Astrocyte of the spinal cord (primary cell): ENCODE measurements around the gene GLIS2.

Experiments
- DNase-seq: peaks from one replicate; pipeline ENCODE4 v3.0.0; 2011; ENCODE audit warnings: low read depth, low spot score
- H3K4me3 ChIP-seq: 2 replicates; pipeline ENCODE4 v1.5.1; 2011; ENCODE audit warnings: low read depth, mild to moderate bottlenecking, low read length, moderate library complexity
- CTCF ChIP-seq: IDR thresholded peaks from 2 replicates; pipeline ENCODE4 v1.5.1; 2012; ENCODE audit warnings: low read depth, mild to moderate bottlenecking, low read length, inconsistent platforms
- in situ Hi-C: cut with HindIII; loops from 2 replicates; pipeline ENCODE4 v1.10.0; 2017; ENCODE audit warnings: low sequenced_read_pairs

Gene GLIS2

GRCh38 chr16:4283939-4284338 lies 31.9 kb upstream of the GLIS2 start:
- no peak for TF ChIP-seq CTCF
- DNase-seq, result peak; percentile 22
- in situ Hi-C loops, result no loop called here
- no peak overlapping the region for H3K4me3 ChIP-seq

- DNase-seq, result no peak
- TF ChIP-seq CTCF, result no peak
- in situ Hi-C loops, result no loop called here
These were observed 30.7 kb upstream of the GLIS2 start for GRCh38 chr16:4285167-4285566.

GRCh38 chr16:4288148-4288921 lies 27.5 kb upstream of the GLIS2 start:
- in situ Hi-C loops, result no loop called here

More at GRCh38 chr16:4285167-4285566, 30.7 kb upstream of the GLIS2 start:
- no peak overlapping the region for H3K4me3 ChIP-seq

DNA sequence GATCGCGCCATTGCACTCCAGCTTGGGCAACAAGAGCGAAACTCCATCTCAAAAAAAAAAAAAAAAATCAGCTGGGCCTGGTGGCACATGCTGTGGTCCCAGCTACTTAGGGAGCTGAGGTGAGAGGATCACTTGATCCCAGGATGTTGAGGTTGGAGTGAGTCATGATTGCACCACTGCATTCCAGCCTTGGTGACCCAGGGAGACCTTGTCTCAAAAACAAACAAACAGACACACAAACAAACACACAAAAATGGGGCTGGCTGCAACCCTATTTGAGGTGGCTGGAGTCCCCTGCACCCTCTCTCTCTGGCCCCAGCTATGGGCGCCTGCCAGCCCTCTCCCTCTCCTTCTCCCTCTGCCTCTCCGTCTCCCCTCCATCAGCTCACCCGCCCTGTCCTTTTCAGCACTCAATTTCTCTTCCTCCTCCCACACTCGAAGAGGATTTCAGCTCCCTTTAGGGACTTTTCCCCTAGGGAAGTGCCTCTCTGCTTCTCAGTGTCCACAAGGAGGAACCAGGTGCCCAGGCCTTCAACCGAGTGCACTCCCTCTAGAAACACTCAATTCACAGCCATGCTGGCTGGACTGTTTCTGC lies 25.5 kb upstream of the GLIS2 start:
- TF ChIP-seq CTCF, result peak; percentile 41
- no peak overlapping the region for H3K4me3 ChIP-seq
- peak; percentile 33 for DNase-seq
- in situ Hi-C loops, result no loop called here

More at GRCh38 chr16:4288148-4288921, 27.5 kb upstream of the GLIS2 start:
- peak; percentile 45 for DNase-seq
- no peak overlapping the region for H3K4me3 ChIP-seq
- peak; percentile 99 for TF ChIP-seq CTCF

DNA sequence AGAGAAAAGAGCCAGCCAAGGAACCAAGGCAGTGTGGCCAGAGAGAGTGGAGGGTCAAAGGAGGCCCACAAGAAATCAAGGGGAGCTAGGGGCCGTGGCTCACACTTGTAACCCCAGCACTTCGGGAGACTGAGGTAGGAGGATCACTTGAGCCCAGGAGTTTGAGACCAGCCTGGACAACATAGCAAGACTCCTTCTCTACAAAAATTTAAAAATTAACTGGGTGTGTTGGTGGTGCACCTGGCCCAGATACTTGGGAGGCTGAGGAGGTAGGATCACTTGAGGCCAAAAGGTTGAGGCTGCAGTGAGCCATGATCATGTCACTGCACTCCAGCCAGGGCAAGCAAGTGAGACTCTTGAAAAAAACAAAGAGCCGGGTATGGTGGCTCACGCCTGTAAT lies 24.2 kb upstream of the GLIS2 start:
- H3K4me3 ChIP-seq, result no peak overlapping the region
- TF ChIP-seq CTCF, result no peak
- in situ Hi-C loops, result no loop called here
- no peak for DNase-seq

DNA sequence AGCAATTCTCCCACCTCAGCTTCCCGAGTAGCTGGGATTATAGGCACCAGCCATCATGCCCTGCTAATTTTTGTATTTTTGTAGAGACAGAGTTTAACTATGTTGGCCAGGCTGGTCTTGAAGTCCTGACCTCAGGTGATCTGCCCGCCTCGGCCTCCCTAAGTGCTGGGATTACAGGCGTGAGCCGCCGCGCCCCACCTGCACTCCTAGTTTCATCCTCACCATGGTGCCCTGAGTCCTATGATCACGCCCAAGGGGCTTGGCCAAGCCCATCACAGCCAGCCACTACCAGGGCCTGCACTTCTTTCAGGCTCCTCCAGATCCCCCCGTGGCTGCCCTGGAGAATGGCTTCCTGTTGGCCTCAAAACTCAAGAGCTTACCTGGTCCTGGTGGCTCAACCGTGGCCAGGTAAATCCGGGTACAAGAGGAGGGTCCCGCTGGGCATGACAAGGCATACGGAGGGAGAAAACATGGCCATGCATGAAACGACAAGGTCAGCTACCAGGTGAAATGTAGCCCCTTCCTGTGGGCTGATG lies 22.6 kb upstream of the GLIS2 start:
- in situ Hi-C loops, result no loop called here
- no peak for DNase-seq
- H3K4me3 ChIP-seq, result no peak overlapping the region
- TF ChIP-seq CTCF, result no peak
